GM12878 (cell line): Measurements from ENCODE around the gene ZNF625. TPM values are rescaled to one million over a fixed set of nuclear protein-coding genes. Genes with fewer than 3 reads are reported as not detected.

Source experiments
- FOS ChIP-seq: IDR thresholded peaks from 3 replicates; pipeline ENCODE4 v1.6.1; 2011; ENCODE audit warnings: borderline replicate concordance; ENCODE audit not compliant: insufficient read length; ENCODE audit errors: extremely low read depth
- MTA2 ChIP-seq: fragments of 450-650 bp; IDR thresholded peaks from 2 replicates; pipeline ENCODE4 v1.6.1; 2016; ENCODE audit warnings: low read depth, mild to moderate bottlenecking, moderate library complexity
- NBN ChIP-seq: fragments of 450-650 bp; IDR thresholded peaks from 2 replicates; pipeline ENCODE4 v1.6.1; 2016
- NR2C1 ChIP-seq: fragments of 450-650 bp; IDR thresholded peaks from 2 replicates; pipeline ENCODE4 v1.6.1; 2017; ENCODE audit warnings: antibody characterized with exemption, mild to moderate bottlenecking, moderate library complexity
- NR2F1 ChIP-seq: fragments of 450-650 bp; conservative IDR thresholded peaks from 2 replicates; pipeline ENCODE4 v1.6.1; 2017; ENCODE audit warnings: mild to moderate bottlenecking
- POLR2AphosphoS5 ChIP-seq: IDR thresholded peaks from 2 replicates; pipeline ENCODE4 v1.6.1; 2011; ENCODE audit warnings: mild to moderate bottlenecking, low read length, inconsistent platforms
- RUNX3 ChIP-seq: IDR thresholded peaks from 2 replicates; pipeline ENCODE4 v1.6.1; 2012; ENCODE audit warnings: low read length, inconsistent platforms
- SMARCA5 ChIP-seq: fragments of 450-650 bp; IDR thresholded peaks from 2 replicates; pipeline ENCODE4 v1.6.1; 2017; ENCODE audit warnings: mild to moderate bottlenecking
- STAT1 ChIP-seq: fragments of 450-650 bp; conservative IDR thresholded peaks from 2 replicates; pipeline ENCODE4 v1.6.1; 2014; ENCODE audit warnings: antibody characterized with exemption, mild to moderate bottlenecking
- USF1 ChIP-seq: IDR thresholded peaks from 2 replicates; pipeline ENCODE4 v1.6.1; 2011; ENCODE audit warnings: borderline replicate concordance, low read depth, mild to moderate bottlenecking, moderate library complexity, mixed read lengths, low read length; ENCODE audit not compliant: insufficient read depth; ENCODE audit errors: extremely low read length
- polyA plus RNA-seq, 11 experiments: library from polyadenylated mRNA; depleted of rRNA in 4 of 11; unstranded in 6 of 11; stranded (reverse) in 5 of 11; fragments of >200 nt; fragmentation: Nextera tagmentation in 4 of 11; fragmentation: Illumina TruSeq in 1 of 11; extraction: Ambion mirVana in 4 of 11; extraction: Trizol in 1 of 11; gene quantifications; 1 replicate in 1 of 11; 2 replicates in 10 of 11; pipeline versions ENCODE4 v1.2.1 to v1.2.3, GENCODE V29; 2011 to 2016; ENCODE audit warnings: inconsistent platforms in 2 of 11, missing spikeins in 2 of 11, low read depth in 1 of 11
- total RNA-seq, 4 experiments: library from RNA; depleted of rRNA in 3 of 4; stranded (reverse); fragments of >200 nt in 3 of 4; fragmentation: Illumina TruSeq in 1 of 4; extraction: Trizol in 1 of 4; gene quantifications; 2 replicates each; pipeline versions ENCODE4 v1.2.1 to v1.2.3, GENCODE V29; 2013 to 2021
- TF ChIP-seq, protein P1 (sequence below): fragments of 450-650 bp; IDR thresholded peaks from 2 replicates; pipeline ENCODE4 v1.6.1; 2017; ENCODE audit warnings: mild to moderate bottlenecking, low read depth, inconsistent platforms; ENCODE audit not compliant: poor library complexity, severe bottlenecking
- TF ChIP-seq, protein P2 (sequence below): IDR thresholded peaks from 2 replicates; pipeline ENCODE4 v1.6.1; 2012; ENCODE audit warnings: improper control_type of control experiment, low read depth, low read length; ENCODE audit not compliant: insufficient replicate concordance
- TF ChIP-seq, protein P3 (sequence below): IDR thresholded peaks from 2 replicates; pipeline ENCODE4 v1.6.1; 2011; ENCODE audit warnings: low read depth, mild to moderate bottlenecking, low read length, moderate library complexity, borderline replicate concordance; ENCODE audit errors: extremely low read depth
- TF ChIP-seq, protein P4 (sequence below): fragments of 450-650 bp; IDR thresholded peaks from 2 replicates; pipeline ENCODE4 v1.6.1; 2017; ENCODE audit warnings: mild to moderate bottlenecking, moderate library complexity

Gene ZNF625
- total and polyA plus RNA-seq, 10 of the 15 experiments (the other 5 are each of a cell fraction or from before 2014, with no cell fraction given), result 0.52 to 5.0 (median 1.3) TPM

GRCh38 chr19:12139885-12140544 lies 16.5 kb downstream of the ZNF625 start, which contains the start of gene ZNF20 (continued):
- no peak for TF ChIP-seq FOS
- 0 out of 2 replicates have a peak, but pooled peaks have one; percentile 50 for TF ChIP-seq NBN
- no peak for TF ChIP-seq STAT1
- peak; percentile 43; the same call in 1 of the 2 replicates for TF ChIP-seq NR2F1
- TF ChIP-seq, protein P1, sequence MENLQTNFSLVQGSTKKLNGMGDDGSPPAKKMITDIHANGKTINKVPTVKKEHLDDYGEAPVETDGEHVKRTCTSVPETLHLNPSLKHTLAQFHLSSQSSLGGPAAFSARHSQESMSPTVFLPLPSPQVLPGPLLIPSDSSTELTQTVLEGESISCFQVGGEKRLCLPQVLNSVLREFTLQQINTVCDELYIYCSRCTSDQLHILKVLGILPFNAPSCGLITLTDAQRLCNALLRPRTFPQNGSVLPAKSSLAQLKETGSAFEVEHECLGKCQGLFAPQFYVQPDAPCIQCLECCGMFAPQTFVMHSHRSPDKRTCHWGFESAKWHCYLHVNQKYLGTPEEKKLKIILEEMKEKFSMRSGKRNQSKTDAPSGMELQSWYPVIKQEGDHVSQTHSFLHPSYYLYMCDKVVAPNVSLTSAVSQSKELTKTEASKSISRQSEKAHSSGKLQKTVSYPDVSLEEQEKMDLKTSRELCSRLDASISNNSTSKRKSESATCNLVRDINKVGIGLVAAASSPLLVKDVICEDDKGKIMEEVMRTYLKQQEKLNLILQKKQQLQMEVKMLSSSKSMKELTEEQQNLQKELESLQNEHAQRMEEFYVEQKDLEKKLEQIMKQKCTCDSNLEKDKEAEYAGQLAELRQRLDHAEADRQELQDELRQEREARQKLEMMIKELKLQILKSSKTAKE, result no peak
- TF ChIP-seq MTA2, result no peak
- TF ChIP-seq USF1, result no peak
- TF ChIP-seq, protein P2, sequence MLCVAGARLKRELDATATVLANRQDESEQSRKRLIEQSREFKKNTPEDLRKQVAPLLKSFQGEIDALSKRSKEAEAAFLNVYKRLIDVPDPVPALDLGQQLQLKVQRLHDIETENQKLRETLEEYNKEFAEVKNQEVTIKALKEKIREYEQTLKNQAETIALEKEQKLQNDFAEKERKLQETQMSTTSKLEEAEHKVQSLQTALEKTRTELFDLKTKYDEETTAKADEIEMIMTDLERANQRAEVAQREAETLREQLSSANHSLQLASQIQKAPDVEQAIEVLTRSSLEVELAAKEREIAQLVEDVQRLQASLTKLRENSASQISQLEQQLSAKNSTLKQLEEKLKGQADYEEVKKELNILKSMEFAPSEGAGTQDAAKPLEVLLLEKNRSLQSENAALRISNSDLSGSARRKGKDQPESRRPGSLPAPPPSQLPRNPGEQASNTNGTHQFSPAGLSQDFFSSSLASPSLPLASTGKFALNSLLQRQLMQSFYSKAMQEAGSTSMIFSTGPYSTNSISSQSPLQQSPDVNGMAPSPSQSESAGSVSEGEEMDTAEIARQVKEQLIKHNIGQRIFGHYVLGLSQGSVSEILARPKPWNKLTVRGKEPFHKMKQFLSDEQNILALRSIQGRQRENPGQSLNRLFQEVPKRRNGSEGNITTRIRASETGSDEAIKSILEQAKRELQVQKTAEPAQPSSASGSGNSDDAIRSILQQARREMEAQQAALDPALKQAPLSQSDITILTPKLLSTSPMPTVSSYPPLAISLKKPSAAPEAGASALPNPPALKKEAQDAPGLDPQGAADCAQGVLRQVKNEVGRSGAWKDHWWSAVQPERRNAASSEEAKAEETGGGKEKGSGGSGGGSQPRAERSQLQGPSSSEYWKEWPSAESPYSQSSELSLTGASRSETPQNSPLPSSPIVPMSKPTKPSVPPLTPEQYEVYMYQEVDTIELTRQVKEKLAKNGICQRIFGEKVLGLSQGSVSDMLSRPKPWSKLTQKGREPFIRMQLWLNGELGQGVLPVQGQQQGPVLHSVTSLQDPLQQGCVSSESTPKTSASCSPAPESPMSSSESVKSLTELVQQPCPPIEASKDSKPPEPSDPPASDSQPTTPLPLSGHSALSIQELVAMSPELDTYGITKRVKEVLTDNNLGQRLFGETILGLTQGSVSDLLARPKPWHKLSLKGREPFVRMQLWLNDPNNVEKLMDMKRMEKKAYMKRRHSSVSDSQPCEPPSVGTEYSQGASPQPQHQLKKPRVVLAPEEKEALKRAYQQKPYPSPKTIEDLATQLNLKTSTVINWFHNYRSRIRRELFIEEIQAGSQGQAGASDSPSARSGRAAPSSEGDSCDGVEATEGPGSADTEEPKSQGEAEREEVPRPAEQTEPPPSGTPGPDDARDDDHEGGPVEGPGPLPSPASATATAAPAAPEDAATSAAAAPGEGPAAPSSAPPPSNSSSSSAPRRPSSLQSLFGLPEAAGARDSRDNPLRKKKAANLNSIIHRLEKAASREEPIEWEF, result no peak
- TF ChIP-seq NR2C1, result 0 out of 2 replicates have a peak, but pooled peaks have one; percentile 12
- TF ChIP-seq, protein P3, sequence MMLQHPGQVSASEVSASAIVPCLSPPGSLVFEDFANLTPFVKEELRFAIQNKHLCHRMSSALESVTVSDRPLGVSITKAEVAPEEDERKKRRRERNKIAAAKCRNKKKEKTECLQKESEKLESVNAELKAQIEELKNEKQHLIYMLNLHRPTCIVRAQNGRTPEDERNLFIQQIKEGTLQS, result no peak
- TF ChIP-seq SMARCA5, result peak; percentile 38; the same call in 1 of the 2 replicates
- TF ChIP-seq, protein P4, sequence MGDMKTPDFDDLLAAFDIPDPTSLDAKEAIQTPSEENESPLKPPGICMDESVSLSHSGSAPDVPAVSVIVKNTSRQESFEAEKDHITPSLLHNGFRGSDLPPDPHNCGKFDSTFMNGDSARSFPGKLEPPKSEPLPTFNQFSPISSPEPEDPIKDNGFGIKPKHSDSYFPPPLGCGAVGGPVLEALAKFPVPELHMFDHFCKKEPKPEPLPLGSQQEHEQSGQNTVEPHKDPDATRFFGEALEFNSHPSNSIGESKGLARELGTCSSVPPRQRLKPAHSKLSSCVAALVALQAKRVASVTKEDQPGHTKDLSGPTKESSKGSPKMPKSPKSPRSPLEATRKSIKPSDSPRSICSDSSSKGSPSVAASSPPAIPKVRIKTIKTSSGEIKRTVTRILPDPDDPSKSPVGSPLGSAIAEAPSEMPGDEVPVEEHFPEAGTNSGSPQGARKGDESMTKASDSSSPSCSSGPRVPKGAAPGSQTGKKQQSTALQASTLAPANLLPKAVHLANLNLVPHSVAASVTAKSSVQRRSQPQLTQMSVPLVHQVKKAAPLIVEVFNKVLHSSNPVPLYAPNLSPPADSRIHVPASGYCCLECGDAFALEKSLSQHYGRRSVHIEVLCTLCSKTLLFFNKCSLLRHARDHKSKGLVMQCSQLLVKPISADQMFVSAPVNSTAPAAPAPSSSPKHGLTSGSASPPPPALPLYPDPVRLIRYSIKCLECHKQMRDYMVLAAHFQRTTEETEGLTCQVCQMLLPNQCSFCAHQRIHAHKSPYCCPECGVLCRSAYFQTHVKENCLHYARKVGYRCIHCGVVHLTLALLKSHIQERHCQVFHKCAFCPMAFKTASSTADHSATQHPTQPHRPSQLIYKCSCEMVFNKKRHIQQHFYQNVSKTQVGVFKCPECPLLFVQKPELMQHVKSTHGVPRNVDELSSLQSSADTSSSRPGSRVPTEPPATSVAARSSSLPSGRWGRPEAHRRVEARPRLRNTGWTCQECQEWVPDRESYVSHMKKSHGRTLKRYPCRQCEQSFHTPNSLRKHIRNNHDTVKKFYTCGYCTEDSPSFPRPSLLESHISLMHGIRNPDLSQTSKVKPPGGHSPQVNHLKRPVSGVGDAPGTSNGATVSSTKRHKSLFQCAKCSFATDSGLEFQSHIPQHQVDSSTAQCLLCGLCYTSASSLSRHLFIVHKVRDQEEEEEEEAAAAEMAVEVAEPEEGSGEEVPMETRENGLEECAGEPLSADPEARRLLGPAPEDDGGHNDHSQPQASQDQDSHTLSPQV, result no peak
- TF ChIP-seq POLR2AphosphoS5, result 0 out of 2 replicates have a peak, but pooled peaks have one; percentile 47
- TF ChIP-seq RUNX3, result peak; percentile 29; the same call in 1 of the 2 replicates
